ENCODE measurements around the gene NAV2. TPM values are rescaled to one million over a fixed set of nuclear protein-coding genes. Genes with fewer than 3 reads are reported as not detected.

NAV2 gene
- total RNA-seq, 1 experiment from 2014 or later, result 2.1 TPM

DNA sequence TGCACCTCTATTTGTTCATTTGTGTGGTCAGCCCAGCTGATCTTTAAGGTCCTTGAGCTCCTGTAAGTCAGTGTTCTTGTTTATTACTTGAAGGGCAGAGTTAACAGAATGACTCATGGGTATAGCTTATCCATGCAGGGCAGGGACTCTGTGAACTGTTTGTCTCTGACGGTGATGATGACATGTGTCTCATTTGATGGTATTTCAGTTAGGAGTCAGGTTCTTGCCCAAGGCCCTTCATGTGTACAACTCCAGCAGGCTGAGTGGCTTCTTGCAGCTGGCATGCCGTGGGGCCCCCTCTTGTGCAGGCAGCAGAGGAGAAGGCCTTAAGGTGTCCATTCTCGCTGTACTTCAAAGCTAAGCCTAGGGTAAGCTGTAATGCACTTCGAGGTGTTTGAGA lies 282.5 kb downstream of the NAV2 start:
- Histone ChIP-seq H3K27ac (ENCODE audit: low read depth, low read length) (no peak overlapping the region), H3K9ac (ENCODE audit: low read length) (no peak overlapping the region), H3K4me2 (ENCODE audit: low read length) (no peak overlapping the region), H3K27me3 (ENCODE audit: insufficient read depth, low read length) (no peaks in the 10 kb centered on the region), H3K79me2 (ENCODE audit: insufficient read depth, low read length) (no peaks in the 10 kb centered on the region), H3K9me2 (ENCODE audit: insufficient read depth) (no peaks in the 10 kb centered on the region), H3K4me3 (replicated peaks in 1 of 2; ENCODE audit: low read depth in 1 of 2, low read length in 2 of 2) (no peak overlapping the region), H4K20me1 (ENCODE audit: insufficient read depth) (no peaks in the 10 kb centered on the region), H2AFZ (ENCODE audit: low read depth, low read length, poor library complexity, severe bottlenecking) (no peak overlapping the region), H3K36me3 (ENCODE audit: control insufficient read depth in 1 of 2, insufficient read depth in 2 of 2, low read length in 2 of 2) (no peaks in the 10 kb centered on the region), H3K4me1 (ENCODE audit: control insufficient read depth in 1 of 2, insufficient read depth in 2 of 2, low read length in 2 of 2) (peaks cover 0 to 8% of the 10 kb centered on the region in 2 experiments; a peak in 1 of 4 replicates), H3K9me3 (ENCODE audit: control insufficient read depth in 1 of 2, insufficient read depth in 1 of 2, low read depth in 1 of 2, low read length in 2 of 2) (no peaks in the 10 kb centered on the region)
- POLR2A ChIA-PET, result no interaction called here
- peak; percentile 21 for DNase-seq (ENCODE audit: low read depth, low spot score)
- CTCF ChIA-PET, result no interaction called here
- peak; percentile 49; the same call in 1 of the 2 replicates for ATAC-seq
- no TSS peak for BruUV-seq (replicated peaks)
- TF ChIP-seq, protein P1, sequence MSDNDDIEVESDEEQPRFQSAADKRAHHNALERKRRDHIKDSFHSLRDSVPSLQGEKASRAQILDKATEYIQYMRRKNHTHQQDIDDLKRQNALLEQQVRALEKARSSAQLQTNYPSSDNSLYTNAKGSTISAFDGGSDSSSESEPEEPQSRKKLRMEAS (IDR thresholded peaks at IDR 0.05), result peak; percentile 41
- TF ChIP-seq ELF1 (IDR thresholded peaks at IDR 0.05; ENCODE audit: borderline replicate concordance, low read depth) (no peak), CEBPB (IDR thresholded peaks at IDR 0.05; ENCODE audit: low read depth) (peak; percentile 24; the same call in 1 of the 2 replicates), JUND (IDR thresholded peaks at IDR 0.05) (peak; percentile 39; the same call in 1 of the 2 replicates)
- RAD21 ChIA-PET (ENCODE audit: low non-redundant PET in 1 of 2, low total read pairs in 2 of 2, uncharacterized antibody in 2 of 2, unreplicated experiment in 2 of 2), result no interaction called here
- intact Hi-C loops (cut with micrococcal nuclease), result no loop called here

DNA sequence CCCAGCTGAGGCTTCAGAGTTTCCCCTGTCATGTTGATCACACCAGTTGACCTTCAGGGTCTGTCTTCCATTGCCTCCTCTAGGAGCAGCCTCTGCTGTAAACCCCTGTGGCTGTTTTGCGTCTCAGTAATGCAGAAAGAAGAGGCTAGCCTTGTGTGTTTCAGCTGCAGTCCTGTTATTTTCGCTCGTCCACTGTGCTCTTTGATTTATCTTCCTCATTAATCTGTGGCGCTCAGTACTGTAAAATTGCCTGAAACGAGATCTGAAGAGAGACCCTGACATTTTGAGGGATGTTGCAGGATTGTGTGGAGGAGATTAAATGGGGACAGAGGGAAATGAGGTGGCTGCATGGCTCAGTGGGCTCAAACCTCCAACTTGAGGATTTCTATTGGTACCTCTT lies 283.9 kb downstream of the NAV2 start:
- no peak for TF ChIP-seq REST (IDR thresholded peaks at IDR 0.05; ENCODE audit: low read depth)
- TF ChIP-seq TCF7L2 (IDR thresholded peaks at IDR 0.05; ENCODE audit: borderline replicate concordance, extremely low read depth, insufficient read depth, insufficient read length), result no peak
- TF ChIP-seq SIN3A (IDR thresholded peaks at IDR 0.05; ENCODE audit: low read depth), result no peak
- no peak for TF ChIP-seq EZH2phosphoT487 (IDR thresholded peaks at IDR 0.05; ENCODE audit: borderline replicate concordance)
- TF ChIP-seq POLR2A (IDR thresholded peaks at IDR 0.05; ENCODE audit: borderline replicate concordance, extremely low read depth, insufficient read depth, insufficient read length), result no peak
- TF ChIP-seq EZH2 (IDR thresholded peaks at IDR 0.05), result no peak
- TF ChIP-seq JUND (IDR thresholded peaks at IDR 0.05), result no peak
- no peak for TF ChIP-seq ZNF274 (IDR thresholded peaks at IDR 0.05; ENCODE audit: low read depth, low read length)
- no peak for TF ChIP-seq YY1 (IDR thresholded peaks at IDR 0.05; ENCODE audit: extremely low read depth, insufficient replicate concordance, low read depth, low read length)
- TF ChIP-seq CBX3 (IDR thresholded peaks at IDR 0.05; ENCODE audit: low read depth), result no peak
- no peak for TF ChIP-seq SRF (IDR thresholded peaks at IDR 0.05; ENCODE audit: low read depth)
- intact Hi-C loops (cut with micrococcal nuclease), result no loop called here
- CTCF ChIA-PET, result no interaction called here
- Histone ChIP-seq H3K79me2 (ENCODE audit: insufficient read depth, low read length) (no peaks in the 10 kb centered on the region), H3K4me1 (ENCODE audit: control insufficient read depth in 1 of 2, insufficient read depth in 2 of 2, low read length in 2 of 2) (peaks cover 0 to 8% of the 10 kb centered on the region in 2 experiments; a peak in 1 of 4 replicates), H2AFZ (ENCODE audit: low read depth, low read length, poor library complexity, severe bottlenecking) (no peak overlapping the region), H4K20me1 (ENCODE audit: insufficient read depth) (no peaks in the 10 kb centered on the region), H3K4me3 (replicated peaks in 1 of 2; ENCODE audit: low read depth in 1 of 2, low read length in 2 of 2) (no peak overlapping the region), H3K27ac (ENCODE audit: low read depth, low read length) (no peak overlapping the region), H3K27me3 (ENCODE audit: insufficient read depth, low read length) (no peaks in the 10 kb centered on the region), H3K9me3 (ENCODE audit: control insufficient read depth in 1 of 2, insufficient read depth in 1 of 2, low read depth in 1 of 2, low read length in 2 of 2) (no peaks in the 10 kb centered on the region), H3K36me3 (ENCODE audit: control insufficient read depth in 1 of 2, insufficient read depth in 2 of 2, low read length in 2 of 2) (no peaks in the 10 kb centered on the region), H3K9me2 (ENCODE audit: insufficient read depth) (no peaks in the 10 kb centered on the region), H3K9ac (ENCODE audit: low read length) (no peak overlapping the region), H3K4me2 (ENCODE audit: low read length) (no peak overlapping the region)
- RAD21 ChIA-PET (ENCODE audit: low non-redundant PET in 1 of 2, low total read pairs in 2 of 2, uncharacterized antibody in 2 of 2, unreplicated experiment in 2 of 2), result no interaction called here
- POLR2A ChIA-PET, result no interaction called here
- BruUV-seq (replicated peaks), result no TSS peak
- no peak for DNase-seq (ENCODE audit: low read depth, low spot score)
- no peak for ATAC-seq

Measured in HCT116 (cell line).